Fibroblast of skin of abdomen (primary cell): ENCODE results near the gene ACSF3.
A peak's percentile ranks its signal among the peaks of the same experiment; 100 is the strongest.
"Not testable (repeated sequence)": the region's sequence is repeated elsewhere in the genome, so short reads cannot be mapped to it uniquely, and the experiment has no call there.

Experiments used
- DNase-seq: peaks from one replicate; pipeline ENCODE4 v3.0.0-alpha.2; 2013

The ACSF3 gene

GRCh38 chr16:89176147-89176690 is 82.6 kb downstream of the ACSF3 start:
- no peak for DNase-seq

DNA sequence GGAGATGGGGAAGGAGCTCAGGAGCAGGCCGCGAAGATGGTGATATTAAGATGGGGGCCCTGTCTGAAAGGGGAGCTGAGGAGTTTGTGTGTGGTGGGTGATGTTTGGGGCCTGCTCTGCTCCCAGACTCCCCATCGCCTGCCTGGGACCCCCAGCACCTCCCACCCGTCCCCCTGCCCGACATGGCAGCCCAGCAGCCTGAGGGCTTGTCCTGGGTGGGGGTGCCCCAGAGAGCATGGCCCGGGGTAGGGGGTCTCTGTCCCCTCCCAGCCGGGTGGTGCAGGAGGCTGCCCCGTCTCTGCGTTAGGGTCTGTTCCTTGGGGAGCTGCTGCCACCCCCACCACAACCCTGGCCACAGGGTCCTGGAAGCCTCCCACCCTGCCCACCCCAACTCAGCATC is 83.1 kb downstream of the ACSF3 start:
- DNase-seq, result no peak

DNA sequence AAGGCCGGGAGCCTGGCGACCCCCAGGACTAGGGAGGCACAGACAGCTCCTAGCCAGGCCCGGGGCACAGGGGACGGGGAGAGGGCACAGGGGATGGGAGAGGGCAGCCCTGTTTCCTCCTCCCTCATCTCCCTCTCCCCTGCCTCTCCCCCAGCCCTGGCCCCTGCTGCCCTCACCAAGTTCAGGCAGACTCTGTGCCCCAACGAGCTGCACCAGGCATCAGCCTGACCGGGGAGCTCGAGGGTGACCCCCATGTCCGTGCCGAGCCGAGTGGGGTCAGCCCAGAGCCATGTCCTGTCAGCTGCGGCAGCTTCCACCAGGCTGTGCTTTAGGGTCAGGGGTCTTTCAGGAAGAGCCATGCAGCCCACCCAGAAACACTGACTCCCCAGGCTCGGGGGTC is 83.8 kb downstream of the ACSF3 start:
- no peak for DNase-seq

DNA sequence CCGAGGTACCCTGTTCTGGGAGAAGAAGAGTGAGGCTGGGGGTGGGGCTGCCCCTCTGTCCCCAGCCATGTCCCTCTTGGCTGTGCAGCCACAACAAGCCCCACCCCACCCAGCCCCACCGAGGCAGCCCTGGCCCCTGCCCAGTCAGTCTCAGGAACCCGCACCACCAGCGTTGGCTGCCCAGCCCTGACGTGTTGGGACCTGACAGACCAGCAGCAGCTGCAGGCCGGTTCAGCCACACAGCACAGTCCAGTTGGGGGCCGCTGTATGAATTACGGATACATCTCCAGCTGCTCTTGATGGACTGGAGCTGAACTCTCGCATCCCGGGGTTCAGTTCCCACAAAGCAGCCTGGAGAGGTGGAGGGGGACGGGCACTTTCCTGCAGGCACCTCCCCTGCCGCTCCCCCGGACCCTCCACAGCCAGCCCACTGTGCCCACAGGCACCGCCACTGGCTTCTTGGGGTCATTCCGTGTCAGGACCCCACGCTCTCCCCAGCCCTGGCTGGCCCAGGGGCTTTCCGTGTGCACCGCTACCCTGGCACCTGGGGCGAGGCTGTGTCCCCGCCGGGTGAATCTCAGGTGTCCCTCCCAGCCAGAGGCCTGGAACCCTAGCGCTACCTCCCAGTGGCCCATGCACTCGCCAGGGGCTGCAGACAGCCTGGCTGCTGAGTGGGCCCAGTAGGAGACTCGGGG is 84.9 kb downstream of the ACSF3 start:
- DNase-seq, result no peak

- DNase-seq, result no peak
These were observed 85.5 kb downstream of the ACSF3 start for GRCh38 chr16:89179148-89179484.

DNA sequence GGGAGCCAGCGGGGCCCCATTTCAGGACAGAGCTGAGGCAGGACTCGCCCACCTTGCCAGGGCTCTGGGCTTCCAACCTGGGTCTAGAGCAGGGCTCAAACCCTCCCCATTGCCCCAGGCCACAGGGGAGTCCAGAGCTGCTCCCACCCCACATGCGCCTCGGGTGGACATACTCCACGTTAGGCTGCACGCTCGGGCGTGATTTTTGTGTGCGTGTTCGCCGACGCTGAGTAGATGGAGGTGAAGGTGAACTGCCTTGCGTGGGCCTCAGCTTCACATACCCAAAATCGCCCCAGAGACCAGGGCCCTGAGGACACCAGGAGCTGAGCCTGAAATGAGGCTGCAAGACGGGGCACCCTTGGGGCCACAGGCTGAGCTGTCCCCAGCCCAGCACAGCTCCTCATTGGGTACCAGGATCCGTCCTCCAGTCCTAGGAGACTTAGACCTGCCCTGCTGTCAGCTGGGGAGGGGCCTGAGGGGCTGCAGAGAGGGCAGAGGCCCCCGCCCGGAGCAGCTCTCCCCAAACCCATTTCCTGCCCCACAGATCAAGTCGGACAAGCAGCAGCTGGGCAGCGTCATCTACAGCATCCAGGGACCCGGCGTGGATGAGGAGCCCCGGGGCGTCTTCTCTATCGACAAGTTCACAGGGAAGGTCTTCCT is 86.1 kb downstream of the ACSF3 start:
- DNase-seq, result no peak

- no peak for DNase-seq
These were observed 89.8 kb downstream of the ACSF3 start for GRCh38 chr16:89183463-89183862.

GRCh38 chr16:89183975-89184676 is 90.5 kb downstream of the ACSF3 start:
- no peak for DNase-seq

DNA sequence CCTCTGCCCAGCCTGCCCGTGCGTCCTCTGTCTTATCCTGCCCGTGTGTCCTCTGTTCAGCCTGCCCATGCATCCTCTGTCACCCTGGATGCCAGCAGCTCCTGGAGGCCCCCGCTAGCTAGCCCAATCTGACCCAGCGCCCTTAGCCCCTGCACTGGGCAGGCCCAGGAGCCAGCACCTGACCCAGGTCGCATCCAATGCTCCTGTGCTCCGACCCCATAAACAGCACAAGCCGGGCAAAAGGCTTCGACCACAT is 91.0 kb downstream of the ACSF3 start:
- DNase-seq, result no peak

DNA sequence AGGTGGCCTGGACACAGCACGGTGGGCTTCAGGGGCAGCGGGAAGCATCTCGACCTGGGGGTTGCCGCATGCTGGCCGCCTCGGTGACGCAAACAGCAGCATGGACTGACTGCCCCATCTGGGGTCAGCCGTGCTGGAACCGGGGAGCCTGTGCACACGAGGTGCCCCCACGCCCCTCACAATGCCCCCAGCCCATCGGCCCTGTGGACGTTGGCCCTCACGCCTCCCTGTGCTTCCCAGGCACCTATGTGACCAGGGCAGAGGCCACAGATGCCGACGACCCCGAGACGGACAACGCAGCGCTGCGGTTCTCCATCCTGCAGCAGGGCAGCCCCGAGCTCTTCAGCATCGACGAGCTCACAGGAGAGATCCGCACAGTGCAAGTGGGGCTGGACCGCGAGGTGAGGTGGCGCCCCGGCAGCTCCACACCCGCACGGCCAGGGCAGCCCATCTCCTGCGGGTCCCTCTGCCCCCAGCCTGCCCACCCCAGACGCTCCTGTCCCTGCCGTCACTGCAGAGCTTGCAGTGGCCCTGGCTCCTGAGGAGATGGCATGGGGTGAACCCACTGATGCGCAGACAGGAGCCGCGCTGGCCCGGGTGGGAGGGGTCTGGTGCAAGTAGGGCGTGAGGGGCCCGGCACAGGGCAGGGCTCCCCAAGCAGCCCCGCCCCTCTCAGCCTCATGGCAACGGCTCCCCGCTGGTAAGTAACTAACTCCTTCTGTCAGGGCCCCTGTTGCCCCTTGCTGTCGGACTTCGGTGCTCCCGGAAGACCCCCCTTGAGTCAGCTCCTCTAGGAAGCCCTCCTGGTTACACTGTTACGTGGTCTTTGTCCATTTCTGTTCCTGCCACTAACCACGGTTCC is 91.5 kb downstream of the ACSF3 start:
- DNase-seq, result no peak

GRCh38 chr16:89185887-89186592 is 92.4 kb downstream of the ACSF3 start:
- DNase-seq, result not testable (repeated sequence)

- not testable (repeated sequence) for DNase-seq
These were observed 93.0 kb downstream of the ACSF3 start for GRCh38 chr16:89186593-89187031.

DNA sequence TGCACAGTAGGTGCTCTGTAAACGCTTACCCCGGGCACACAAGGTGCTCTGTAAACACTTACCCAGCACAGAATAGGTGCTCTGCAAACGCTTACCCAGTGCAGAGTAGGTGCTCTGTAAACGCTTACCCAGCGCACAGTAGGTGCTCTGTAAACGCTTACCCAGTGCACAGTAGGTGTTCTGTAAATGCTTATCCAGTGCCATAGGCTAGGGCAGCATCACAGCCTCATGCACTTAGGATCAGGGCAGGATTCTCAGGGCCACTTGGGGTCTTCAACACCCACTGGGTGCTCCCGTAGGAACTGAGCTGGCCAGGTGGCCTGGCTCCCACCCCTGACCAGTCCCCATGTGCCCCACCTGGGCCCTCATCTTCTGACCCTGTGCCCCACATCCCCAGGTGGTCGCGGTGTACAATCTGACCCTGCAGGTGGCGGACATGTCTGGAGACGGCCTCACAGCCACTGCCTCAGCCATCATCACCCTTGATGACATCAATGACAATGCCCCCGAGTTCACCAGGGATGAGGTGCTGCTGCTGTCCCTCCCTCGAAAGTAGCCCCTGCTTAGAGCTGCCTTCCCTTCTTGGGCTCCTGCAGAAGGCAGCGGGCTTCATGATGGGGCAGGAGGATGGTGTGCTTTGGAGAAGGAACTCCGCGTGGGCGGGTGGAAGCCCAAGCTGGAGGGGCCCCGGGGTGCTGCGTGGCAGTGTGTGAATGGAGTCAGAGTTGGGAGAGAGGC is 93.5 kb downstream of the ACSF3 start:
- peak; percentile 33 for DNase-seq

GRCh38 chr16:89187770-89188392 is 94.2 kb downstream of the ACSF3 start:
- DNase-seq, result no peak

DNA sequence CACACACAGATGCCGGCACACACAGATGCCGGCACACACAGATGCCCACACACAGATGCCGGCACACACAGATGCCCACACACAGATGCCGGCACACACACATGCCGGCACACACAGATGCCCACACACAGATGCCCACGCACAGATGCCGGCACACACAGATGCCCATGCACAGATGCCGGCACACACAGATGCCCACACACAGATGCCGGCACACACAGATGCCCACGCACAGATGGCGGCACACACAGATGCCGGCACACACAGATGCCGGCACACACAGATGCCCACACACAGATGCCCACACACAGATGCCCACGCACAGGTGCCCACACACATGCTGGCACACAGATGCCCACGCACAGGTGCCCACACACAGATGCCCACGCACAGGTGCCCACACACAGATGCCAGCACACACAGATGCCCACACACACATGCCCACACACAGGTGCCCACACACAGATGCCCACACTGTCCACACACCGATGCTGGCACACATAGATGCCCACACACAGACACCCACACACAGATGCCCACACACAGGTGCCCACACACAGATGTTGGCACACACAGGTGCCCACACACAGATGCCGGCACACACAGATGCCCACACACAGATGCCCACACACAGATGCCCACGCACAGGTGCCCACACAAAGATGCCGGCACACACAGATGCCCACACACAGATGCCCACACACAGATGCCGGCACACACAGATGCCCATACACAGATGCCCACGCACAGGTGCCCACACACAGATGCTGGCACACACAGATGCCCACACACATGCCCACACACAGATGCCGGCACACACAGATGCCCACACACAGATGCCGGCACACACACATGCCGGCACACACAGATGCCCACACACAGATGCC is 95.1 kb downstream of the ACSF3 start:
- DNase-seq, result not testable (repeated sequence)

- no peak for DNase-seq
These were observed 95.8 kb downstream of the ACSF3 start for GRCh38 chr16:89189358-89190025.

DNA sequence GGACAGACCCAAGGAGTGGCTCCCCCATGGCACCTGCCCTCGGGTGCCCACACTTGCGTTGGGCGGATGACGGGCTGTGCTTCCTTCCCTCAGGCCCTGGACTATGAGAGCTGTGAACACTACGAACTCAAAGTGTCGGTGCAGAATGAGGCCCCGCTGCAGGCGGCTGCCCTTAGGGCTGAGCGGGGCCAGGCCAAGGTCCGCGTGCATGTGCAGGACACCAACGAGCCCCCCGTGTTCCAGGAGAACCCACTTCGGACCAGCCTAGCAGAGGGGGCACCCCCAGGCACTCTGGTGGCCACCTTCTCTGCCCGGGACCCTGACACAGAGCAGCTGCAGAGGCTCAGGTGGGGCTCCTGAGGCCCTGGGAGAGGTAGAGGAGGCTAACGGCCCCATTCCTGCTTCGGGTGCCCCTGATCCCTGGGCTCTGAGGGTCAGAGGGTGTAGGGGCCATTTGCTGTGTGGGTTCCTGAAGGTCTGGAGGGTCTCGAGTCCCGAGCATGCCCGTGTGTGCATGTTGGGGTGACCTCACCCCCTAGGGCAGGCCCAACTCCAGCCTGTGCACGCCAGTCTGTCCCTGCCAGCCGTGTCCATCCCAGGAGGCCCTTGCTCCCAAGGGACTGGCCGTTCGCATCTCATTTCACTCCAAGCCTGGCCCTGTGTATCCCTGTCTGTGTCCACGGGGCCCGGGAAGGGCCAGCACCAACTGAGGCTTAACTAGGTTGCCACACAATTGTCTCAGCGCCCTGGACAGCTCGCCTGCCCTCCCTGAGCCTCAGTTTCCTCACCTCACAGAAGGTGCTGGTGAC is 96.7 kb downstream of the ACSF3 start:
- DNase-seq, result no peak
